ENCODE data around the gene FTO.

FTO gene

GRCh38 chr16:53895433-53895832 is 191.5 kb downstream of the FTO start:
- DNase-seq = no peak

- no peak for DNase-seq
Observed at GRCh38 chr16:53895851-53896250, 191.9 kb downstream of the FTO start.

- DNase-seq = no peak
Observed at GRCh38 chr16:53896722-53897121, 192.8 kb downstream of the FTO start.

GRCh38 chr16:53898993-53899392 is 195.0 kb downstream of the FTO start:
- DNase-seq = no peak

- DNase-seq = no peak
Observed at GRCh38 chr16:53899431-53899830, 195.5 kb downstream of the FTO start.

GRCh38 chr16:53900667-53901066 is 196.7 kb downstream of the FTO start:
- DNase-seq = no peak

GRCh38 chr16:53901408-53901807 is 197.5 kb downstream of the FTO start:
- no peak for DNase-seq

GRCh38 chr16:53904533-53904932 is 200.6 kb downstream of the FTO start:
- DNase-seq = peak in 2 of 56 donors; percentile 2 to 6

- DNase-seq = no peak
Observed at GRCh38 chr16:53905028-53905427, 201.1 kb downstream of the FTO start.

- no peak for DNase-seq
Observed at GRCh38 chr16:53908731-53909130, 204.8 kb downstream of the FTO start.

GRCh38 chr16:53910990-53911389 is 207.0 kb downstream of the FTO start:
- DNase-seq = no peak

- no peak for DNase-seq
Observed at GRCh38 chr16:53911513-53911912, 207.6 kb downstream of the FTO start.

GRCh38 chr16:53912155-53912554 is 208.2 kb downstream of the FTO start:
- no peak for DNase-seq

GRCh38 chr16:53913099-53913870 is 209.3 kb downstream of the FTO start:
- DNase-seq = peak in 17 of 56 donors; percentile 2 to 50 (median 11)

- DNase-seq = peak in 6 of 56 donors; percentile 4 to 26 (median 14)
Observed at GRCh38 chr16:53913920-53914319, 210.0 kb downstream of the FTO start.

- no peak for DNase-seq
Observed at GRCh38 chr16:53914736-53915135, 210.8 kb downstream of the FTO start.

GRCh38 chr16:53915452-53916160 is 211.7 kb downstream of the FTO start:
- DNase-seq = no peak

GRCh38 chr16:53920988-53921387 is 217.0 kb downstream of the FTO start:
- DNase-seq = no peak

GRCh38 chr16:53922067-53922806 is 218.3 kb downstream of the FTO start:
- DNase-seq = no peak

GRCh38 chr16:53922807-53923571 is 219.0 kb downstream of the FTO start:
- no peak for DNase-seq

- DNase-seq = no peak
Observed at GRCh38 chr16:53924331-53925106, 220.6 kb downstream of the FTO start.
